ENCODE data around the gene PLCB1.
A peak's percentile ranks its signal among the peaks of the same experiment; 100 is the strongest.
"Not testable (repeated sequence)": the region's sequence is repeated elsewhere in the genome, so short reads cannot be mapped to it uniquely, and the experiment has no call there.

The PLCB1 gene

DNA sequence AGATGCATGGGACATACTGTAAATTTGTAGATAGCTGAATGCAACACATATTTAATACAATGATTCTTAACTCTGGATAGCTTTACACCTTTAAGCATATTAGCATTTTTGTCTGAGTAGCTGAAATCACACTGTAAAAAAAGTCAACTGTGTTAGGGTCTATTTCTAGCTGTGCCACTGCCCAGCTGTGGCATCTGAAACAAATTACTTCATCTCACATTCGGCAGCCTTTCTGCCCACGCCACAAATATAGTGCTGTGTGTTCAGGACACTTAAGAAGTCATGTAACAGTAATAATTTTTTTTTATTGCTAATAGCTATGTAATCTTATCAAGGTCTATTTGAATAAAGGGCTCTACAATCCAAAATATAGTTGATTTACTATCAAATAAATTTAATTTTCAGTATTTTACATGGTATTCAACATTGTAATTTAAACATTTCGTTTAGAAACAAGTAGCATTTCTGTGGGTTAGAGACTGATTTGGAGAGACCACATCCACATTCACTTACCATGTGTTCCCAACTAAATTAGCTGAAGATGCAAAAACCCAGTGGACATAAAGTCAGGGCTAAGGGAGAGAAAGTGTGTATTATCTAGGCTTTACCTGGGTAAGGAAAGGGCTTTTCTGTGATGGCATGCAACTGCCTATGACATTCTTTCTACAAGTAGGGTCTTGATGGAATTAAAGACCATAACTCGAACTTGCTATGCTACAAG, 276.7 kb downstream of the PLCB1 start:
- no peak for FAIRE-seq

DNA sequence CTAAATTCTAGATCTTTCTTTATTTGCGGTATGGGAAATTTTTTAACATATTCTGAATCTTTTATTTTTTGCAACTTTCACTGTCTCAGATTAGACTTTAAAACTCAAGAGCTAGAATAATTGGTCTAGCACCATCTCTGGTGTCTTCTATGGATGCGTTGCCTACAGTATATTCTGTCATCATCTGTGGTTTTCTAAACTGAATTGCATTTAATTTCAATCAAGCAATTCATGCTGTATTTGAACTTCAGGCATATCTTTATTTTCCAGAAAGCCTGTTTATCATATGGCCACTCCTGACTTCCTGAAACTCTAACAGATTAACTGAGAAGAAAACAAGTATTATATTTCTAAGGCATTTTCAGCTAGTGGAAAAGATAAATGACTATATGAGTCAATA, 281.6 kb downstream of the PLCB1 start:
- no peak for FAIRE-seq

GRCh38 chr20:8414586-8415274, 282.7 kb downstream of the PLCB1 start:
- peak; percentile 94 for FAIRE-seq

DNA sequence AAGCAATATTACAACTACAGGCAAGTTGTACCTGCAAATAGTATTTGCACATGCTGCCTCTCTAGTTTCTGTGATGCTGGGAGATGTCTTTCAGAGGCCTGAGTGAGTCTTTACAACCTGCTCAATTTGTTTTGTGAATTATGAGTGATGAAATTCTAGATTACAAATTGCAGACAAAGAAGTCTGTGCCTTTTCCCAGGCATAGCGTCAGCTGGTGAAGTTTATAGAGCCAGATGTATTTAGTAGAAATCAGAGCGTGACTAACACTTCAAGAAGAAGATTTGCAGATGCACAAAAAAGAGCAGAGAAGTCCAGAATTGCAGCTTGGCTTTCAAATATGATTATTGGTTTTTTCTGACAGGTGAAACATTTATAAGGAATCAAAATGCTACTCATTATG, 289.9 kb downstream of the PLCB1 start:
- FAIRE-seq, result no peak

- FAIRE-seq, result no peak
These were observed 291.4 kb downstream of the PLCB1 start for GRCh38 chr20:8423482-8423881.

DNA sequence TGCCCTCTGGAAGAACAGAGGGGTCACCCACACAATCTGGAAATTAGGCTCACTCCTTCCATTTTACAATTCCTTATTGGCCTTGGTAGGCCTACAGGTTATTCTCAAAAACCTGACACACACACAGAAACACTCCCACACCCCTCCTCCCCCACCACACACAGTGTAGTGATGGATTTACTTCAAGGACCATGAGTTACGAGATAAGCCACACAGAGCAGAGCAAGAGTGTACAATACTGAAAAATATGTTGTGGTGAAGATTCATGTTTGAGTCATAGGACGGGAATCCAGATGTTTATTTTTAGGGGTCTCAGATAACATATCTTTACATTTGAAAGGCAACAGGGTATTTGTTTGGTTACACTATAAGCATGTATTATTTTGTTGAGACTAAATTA, 291.9 kb downstream of the PLCB1 start:
- FAIRE-seq, result no peak

- FAIRE-seq, result no peak
These were observed 292.9 kb downstream of the PLCB1 start for GRCh38 chr20:8425016-8425415.

DNA sequence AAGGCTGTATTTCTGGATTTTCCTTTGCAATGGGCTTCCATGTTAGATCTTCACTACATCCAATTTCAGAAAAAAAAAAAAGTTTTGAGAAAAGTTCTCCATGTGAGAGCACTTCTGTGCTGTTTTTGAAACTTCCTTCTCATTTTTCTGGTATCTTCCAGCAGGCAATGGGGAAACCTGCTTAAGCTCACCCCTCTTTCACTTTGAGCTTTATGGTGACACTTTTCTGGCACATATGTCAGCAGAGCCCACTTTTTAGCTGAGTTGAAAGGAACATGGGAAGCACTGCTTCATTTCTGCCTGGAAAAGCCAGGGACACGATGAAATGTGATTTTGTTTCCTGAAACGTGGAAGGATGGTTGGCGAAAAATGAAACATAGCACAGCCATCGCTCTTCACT, 293.7 kb downstream of the PLCB1 start:
- FAIRE-seq, result no peak

DNA sequence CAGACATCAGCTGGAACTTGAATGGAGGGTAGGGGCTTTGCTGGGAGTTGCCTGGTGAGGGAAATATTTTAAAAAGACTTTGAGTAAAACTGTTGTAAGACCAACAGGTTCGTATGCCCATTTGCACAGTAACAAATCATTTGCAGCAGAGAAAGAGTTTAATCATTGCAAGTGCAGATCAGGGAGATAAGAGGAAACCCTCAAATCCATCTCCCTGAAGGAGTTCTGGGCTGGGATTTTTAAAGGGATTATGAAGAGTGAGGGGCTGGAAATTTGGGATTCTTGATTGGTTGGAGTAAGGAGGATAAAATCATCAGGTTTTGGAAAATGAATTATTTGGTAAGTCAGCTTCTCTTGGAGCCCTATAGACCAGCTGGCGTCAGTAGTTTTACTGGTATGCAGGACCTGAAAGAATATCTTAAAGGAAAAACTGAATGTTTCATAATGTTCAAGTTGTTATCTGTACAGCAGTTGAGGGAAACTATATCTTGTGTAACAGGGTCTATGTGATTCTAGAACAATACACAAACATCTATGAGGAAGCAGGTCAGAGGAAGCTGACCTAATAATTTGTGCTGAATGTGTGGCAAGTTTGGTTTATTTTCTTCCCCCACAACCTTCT, 295.5 kb downstream of the PLCB1 start:
- FAIRE-seq, result no peak

- FAIRE-seq, result no peak
These were observed 296.9 kb downstream of the PLCB1 start for GRCh38 chr20:8428988-8429387.

DNA sequence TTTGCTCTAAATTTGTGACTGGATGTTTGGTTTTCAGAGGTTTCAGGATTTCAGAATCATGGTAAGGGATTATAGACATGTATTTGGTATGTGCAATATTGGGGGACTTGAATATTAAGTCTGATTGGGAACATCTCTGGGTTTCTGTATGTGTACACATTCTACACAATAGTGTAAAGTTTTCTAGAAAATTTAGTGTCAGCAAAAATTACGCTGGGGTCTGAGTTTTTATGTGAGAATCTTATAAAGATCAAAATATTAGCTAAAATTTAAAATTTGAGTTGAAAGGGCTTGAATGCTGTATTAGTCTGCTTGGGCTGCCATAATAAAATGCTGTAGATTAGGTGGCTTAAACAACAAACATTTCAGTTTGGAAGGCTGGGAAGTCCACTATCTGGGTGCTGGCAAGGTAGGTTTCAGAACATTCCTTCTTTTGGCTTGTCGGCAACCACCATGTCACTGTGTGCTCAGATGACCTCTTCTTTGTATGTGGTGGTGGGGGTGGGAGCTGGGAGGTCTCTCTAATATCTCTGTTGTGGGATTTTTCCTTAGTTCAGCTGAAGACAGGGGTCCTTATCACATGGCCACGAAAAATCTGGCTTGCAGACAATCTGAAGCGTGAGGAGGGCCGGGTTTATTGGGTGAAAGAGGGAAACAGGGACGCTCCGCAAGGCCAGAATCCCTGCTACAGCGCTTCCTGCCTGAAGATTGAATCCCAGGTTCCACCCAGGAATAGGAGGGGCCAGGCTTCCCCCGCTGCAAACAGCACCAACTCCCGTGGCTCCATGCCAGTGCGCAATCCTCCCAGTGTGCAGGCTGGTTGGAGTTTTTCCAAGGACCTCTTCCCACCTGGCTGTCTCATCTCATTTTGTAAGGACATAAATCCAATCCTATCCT, 299.7 kb downstream of the PLCB1 start:
- no peak for FAIRE-seq

DNA sequence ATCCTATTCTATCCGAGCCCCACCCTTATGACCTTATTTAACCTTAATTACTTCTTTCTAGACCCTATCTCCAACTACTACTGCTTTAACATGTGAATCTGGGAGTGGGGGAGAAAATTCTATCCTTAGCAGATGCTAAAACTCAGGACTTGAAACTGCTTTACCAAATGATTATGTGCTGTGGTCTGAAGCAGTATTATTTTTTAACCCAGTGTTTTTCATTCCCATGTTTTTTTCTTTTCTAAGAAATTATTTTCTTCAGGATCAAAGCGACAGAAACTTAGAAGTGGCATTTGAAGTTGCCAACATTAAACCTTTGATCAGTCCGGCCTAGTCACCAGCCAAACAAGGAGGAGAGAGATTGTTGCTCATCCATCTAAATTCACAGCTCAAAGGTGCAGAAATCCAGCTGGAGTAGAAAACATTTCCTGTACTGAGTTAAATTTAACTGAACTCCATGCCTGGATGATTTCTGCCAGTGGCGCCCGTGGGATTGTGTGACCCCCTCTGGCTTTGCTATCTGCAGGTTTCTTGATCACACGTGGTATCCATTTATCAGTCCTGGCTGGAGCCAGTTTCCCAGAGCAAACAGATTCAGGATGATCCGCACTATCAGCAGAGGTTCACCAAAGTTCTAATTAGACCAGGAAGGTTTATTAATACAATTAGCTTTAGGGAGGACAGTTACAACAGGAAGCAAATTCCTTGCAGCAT, 300.5 kb downstream of the PLCB1 start:
- peak; percentile 91 for FAIRE-seq

DNA sequence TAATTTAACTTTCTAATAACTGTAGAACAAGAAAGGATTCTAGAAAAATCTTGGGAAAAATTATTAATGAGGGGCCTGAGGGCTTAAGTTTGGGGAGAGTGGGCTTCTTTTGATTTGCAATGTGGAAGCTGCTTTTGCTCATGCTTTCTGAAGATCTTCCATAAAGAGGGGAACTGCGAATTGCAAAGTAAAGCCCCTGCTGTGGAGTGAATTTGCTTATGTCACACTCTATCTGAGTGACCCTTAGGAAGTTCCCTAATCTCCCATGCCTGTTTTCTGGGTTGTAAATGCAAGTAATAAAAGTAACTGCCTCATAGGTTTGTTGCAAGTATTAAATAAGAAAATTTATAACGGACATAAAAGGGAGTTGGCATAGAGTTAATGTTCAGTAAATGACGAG, 301.2 kb downstream of the PLCB1 start:
- FAIRE-seq, result no peak

GRCh38 chr20:8434326-8434876, 302.3 kb downstream of the PLCB1 start:
- peak; percentile 5 for FAIRE-seq

- FAIRE-seq, result no peak
These were observed 303.4 kb downstream of the PLCB1 start for GRCh38 chr20:8435285-8436035.

GRCh38 chr20:8436938-8437337, 304.9 kb downstream of the PLCB1 start:
- not testable (repeated sequence) for FAIRE-seq

DNA sequence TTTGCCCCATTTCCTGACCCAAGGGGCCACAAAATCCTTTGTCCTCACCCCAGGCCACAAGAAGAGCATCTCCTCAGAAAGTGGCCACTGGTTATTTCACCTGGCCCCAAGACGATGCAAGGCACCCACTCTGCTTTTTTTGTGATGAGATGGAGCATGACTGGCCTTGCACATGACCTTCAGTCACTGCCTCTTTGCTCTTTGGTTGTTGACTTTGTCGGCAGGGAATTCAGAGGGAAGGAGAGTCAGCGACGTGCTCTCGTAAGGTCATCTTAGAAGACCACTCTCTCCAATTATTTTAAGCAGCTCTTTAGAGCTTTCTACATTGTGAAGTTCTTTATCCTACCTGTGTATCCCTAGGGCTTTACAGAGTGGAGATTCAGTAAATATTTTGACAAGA, 306.7 kb downstream of the PLCB1 start:
- FAIRE-seq, result no peak

DNA sequence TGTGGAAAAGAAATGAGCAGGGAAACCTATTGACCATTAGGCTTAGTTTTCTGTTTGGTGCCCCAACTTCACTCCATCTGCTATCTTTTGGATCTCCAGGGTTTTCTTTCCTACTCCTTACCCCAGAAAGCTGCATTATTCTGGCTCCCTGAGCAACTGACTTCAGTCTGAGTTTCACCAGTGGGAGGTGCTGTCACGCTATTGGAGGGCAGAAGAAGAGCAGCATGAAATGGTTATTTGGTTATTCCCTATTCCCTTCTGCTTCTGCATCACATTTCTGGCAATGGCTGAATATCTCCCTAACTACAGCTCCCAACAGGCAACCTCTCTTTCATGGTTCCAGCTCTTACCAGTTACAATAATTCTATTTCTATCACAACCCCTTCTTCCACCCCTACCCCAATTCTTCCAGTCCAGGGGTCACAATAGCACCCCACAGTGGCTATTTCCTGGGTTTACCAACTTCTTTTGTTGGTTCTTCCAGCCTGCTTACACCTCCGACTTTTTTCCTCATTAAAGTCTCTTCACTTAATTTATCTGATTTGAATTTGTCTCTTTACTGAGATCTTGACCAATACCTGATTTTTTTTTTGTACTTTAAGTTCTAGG, 311.5 kb downstream of the PLCB1 start:
- FAIRE-seq, result no peak

DNA sequence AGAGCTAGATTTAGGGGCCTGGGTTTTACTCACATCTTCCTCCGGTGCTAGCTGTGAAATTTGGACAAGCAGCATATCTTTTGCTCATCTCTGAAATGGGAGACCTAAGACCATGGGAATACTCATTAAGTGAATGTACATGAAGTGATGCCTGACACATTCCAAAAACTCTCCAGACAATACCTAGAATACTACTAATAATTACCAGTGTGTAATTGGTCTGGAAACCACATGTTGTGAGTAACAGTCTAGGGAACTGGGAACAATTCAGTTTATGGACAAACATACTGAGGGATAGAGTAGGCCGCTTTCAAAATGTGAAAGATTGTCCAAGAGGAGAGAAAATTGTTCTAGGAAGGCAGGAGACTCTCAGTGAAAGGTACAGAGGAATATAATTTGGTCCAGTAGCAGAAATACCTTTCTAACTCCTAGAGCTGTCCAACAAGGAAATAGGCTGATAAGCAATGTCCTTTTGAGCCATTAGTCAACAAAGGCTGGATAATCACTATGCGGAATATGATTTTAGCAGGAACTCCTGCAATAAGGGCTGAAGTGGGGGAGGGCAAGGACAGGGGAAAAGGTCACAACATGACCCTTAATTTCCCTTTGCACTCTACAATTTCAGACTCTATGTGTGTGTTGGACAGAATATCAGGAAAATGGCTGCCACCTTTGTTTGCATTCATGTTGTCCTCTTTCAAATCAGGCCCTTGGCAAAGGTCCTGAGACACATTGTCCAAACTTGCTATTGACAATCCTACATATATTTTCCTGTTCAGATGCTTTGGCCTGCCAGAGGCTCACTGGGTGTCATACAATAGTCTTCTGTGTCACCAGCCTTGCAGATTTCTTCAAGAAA, 315.4 kb downstream of the PLCB1 start:
- no peak for FAIRE-seq

DNA sequence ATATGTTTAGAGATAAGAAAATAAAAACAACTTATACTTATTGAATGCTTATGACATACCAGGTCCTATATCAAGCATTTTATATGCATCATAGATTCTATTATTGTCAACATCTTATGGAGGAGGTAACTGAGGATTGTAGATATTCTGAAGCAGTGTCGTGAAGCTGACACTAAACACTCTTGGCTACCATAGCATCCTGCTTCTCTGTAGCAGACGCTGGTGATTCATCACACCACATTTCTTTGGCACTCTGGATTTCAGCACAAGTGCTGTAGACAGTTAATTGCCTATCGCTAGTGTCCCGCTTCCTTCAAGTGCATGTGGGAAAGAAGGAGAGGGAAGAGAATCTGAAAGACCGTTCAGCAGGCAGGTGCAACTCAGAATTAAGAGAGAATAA, 317.1 kb downstream of the PLCB1 start:
- FAIRE-seq, result no peak
